Activated CD8-positive, alpha-beta memory T cell treated with anti-CD3 and anti-CD28 coated beads, Interleukin-2, amount 10 ng/mL, durations not matched to agents 7 days and 5 days (primary cell): ENCODE measurements around the gene NCOR1. TPM values are rescaled to one million over a fixed set of nuclear protein-coding genes. Genes with fewer than 3 reads are reported as not detected.
A peak's percentile ranks its signal among the peaks of the same experiment; 100 is the strongest.
"Not testable (repeated sequence)": the region's sequence is repeated elsewhere in the genome, so short reads cannot be mapped to it uniquely, and the experiment has no call there.

Experiments used
- ATAC-seq: fragments of 150-1000 bp; cut with Tn5 transposase; one replicate; pipeline ENCODE4 v1.10.0; 2021; ENCODE audit warnings: moderate library complexity
- CTCF ChIA-PET: fragments of 350-600 bp; sonication (Branson Sonifier 250); formaldehyde crosslinking; loops from one replicate; lab custom pipeline; 2021; ENCODE audit warnings: antibody characterized with exemption; lab: Charles Lee
- DNase-seq: peaks from one replicate; pipeline ENCODE4 v3.0.0-alpha.2; 2020
- H3K27ac Mint-ChIP-seq: one replicate; pipeline ENCODE4 v1.8.0; 2021; ENCODE audit warnings: mild to moderate bottlenecking, mixed read lengths
- H3K27me3 Mint-ChIP-seq: one replicate; pipeline ENCODE4 v1.8.0; 2021; ENCODE audit warnings: mixed read lengths
- H3K36me3 Mint-ChIP-seq: one replicate; pipeline ENCODE4 v1.8.0; 2021; ENCODE audit warnings: mild to moderate bottlenecking, mixed read lengths
- H3K4me1 Mint-ChIP-seq: one replicate; pipeline ENCODE4 v1.8.0; 2021; ENCODE audit warnings: mixed read lengths
- H3K4me3 Mint-ChIP-seq: one replicate; pipeline ENCODE4 v1.8.0; 2021; ENCODE audit warnings: mild to moderate bottlenecking, moderate library complexity, mixed read lengths
- H3K9me3 Mint-ChIP-seq: one replicate; pipeline ENCODE4 v1.8.0; 2022; ENCODE audit warnings: low read depth, mixed read lengths
- total RNA-seq, 2 experiments: library from RNA; stranded (reverse); gene quantifications; one replicate each; pipeline ENCODE4 v1.2.3, GENCODE V29; 2021

NCOR1 gene
- total RNA-seq, 2 experiments from 2014 or later, result 166 to 175 TPM

DNA sequence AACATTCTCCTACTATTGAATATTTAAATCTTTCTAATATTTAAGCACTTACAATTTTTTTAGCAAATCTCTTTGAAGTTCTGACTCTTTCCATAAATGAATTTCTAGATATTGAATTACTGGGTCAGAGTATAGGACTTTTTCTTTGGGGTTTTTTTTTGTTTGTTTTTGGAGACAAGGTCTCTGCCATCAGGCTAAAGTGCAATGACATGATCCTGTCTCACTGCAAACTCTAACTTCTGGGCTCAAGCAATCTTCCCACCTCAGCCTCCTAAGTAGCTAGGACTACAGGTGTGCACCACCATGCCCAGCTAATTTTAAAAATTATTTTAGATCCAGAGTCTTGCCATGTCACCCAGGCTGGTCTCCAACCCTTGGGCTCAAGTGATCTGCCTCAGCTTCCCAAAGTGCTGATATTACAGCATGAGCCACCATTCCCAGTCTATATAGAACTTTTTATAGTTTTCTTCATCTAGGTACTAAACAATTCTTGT lies 26.6 kb upstream of the NCOR1 start:
- no peak for ATAC-seq
- Mint-ChIP-seq H3K27me3 (no peaks in the 10 kb centered on the region), H3K27ac (no peak overlapping the region), H3K4me3 (no peak overlapping the region), H3K9me3 (no peaks in the 10 kb centered on the region), H3K4me1 (peaks cover 13% of the 10 kb centered on the region), H3K36me3 (peaks cover 3% of the 10 kb centered on the region)
- CTCF ChIA-PET, result no interaction called here
- no peak for DNase-seq

DNA sequence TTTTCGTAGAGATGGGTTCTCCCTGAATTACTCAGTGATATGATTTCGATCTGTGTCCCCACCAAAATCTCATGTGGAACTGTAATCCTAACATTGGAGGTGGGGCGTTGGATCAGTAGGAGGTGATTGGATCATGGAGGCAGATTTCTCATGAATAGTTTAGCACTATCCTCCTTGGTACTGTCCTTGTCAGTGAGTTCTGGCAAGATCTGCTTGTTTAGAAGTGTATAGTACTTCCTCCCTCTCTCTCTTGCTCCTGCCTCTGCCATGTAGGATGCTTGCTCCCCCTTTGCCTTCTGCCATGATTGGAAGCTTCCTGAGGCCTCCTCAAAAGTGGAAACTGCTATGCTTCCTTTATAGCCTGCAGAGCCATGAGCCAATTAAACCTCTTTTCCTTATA lies 24.6 kb upstream of the NCOR1 start:
- ATAC-seq (no peak), DNase-seq (no peak)
- Mint-ChIP-seq H3K36me3 (peaks cover 9% of the 10 kb centered on the region), H3K9me3 (no peaks in the 10 kb centered on the region), H3K4me3 (no peak overlapping the region), H3K27ac (no peak overlapping the region), H3K27me3 (no peaks in the 10 kb centered on the region), H3K4me1 (peaks cover 13% of the 10 kb centered on the region)
- CTCF ChIA-PET, result interaction anchor here (0.6 kb wide), 1 partner anchor 9 kb away, joined by 3 read pairs; no protein-coding TSS in a partner anchor

DNA sequence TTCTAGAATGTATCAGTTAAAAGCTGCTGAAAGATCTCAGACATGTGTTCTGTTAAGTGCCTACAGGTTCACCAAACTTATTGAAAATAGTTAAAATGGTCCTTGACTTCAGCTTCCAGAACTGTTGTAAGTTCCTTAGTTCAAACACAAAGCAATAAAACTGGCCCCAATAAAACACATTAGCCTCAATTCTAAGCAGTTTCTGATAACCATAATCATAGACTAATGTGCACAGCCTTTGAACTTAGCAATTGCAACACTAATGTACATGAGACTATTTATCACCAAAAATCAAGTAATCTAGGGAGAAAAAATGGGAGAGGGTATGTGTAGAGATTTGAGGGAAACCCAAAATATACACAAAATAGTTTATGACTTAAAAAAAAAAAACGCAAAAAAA lies 17.1 kb upstream of the NCOR1 start:
- Mint-ChIP-seq H3K4me3 (no peak overlapping the region), H3K27me3 (no peaks in the 10 kb centered on the region), H3K4me1 (peaks cover 15% of the 10 kb centered on the region), H3K27ac (no peak overlapping the region), H3K9me3 (no peaks in the 10 kb centered on the region), H3K36me3 (peaks cover 16% of the 10 kb centered on the region)
- ATAC-seq (no peak), DNase-seq (no peak)
- CTCF ChIA-PET, result no interaction called here

DNA sequence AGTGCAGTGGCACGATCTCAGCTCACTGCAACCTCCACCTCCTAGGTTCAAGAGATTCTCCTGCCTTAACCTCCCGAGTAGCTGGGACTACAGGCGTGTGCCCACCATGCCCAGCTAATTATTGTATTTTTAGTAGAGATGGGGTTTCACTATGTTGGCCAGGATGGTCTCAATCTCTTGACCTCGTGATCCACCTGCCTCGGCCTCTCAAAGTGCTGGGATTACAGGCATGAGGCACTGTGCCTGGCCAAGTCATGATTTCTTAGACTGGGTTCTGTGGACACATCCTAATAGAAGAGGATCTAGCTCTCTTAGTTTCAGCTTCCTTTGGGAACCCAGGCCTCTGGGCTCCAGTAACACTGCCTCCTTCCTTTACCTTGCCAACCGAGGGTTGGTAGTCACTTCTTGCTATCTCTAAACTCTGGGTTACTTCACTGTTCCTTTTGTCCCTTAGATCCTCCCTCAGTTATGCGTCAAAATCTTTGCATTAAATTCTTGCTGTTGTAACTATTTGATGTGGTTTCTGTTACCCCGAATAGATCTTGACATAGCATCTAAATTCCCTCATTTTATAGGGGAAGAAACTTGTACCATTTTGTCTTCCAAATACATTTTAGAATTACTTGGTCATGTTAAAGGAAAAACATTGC lies 14.7 kb upstream of the NCOR1 start:
- DNase-seq, H3K27me3 Mint-ChIP-seq, H3K9me3 Mint-ChIP-seq: not testable (repeated sequence)
- CTCF ChIA-PET, result interaction anchor here (0.9 to 1.7 kb wide), 6 partner anchors 8 to 134 kb away, joined by 3 to 5 read pairs (median 4); partner anchors contain the start of genes NCOR1 and PIGL
- Mint-ChIP-seq H3K4me1 (peaks cover 15% of the 10 kb centered on the region), H3K27ac (peak overlapping the region; percentile 87), H3K36me3 (peaks cover 12% of the 10 kb centered on the region), H3K4me3 (peak overlapping the region; percentile 60)
- ATAC-seq, result peak; percentile 22

DNA sequence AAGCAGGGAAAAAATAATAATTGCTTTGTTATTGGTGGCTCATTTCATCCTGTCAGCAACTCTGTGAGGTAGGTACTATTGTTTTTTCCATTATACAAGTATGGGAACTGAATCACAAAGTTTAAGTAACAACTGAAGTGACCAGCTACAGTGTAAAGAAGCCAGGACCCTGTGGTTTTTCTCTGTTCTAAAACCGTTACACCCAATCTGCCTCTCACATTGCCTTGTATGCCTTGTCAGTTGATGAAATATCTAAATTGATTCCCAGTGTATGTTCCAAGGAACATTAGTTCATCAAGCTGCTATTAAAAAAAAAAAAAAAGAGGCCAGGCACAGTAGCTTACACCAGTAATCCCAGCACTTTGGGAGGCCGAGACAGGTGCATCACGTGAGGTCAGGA lies 7.1 kb upstream of the NCOR1 start:
- no peak overlapping the region for H3K27ac Mint-ChIP-seq
- H3K27me3 Mint-ChIP-seq, result no peaks in the 10 kb centered on the region
- no peak for DNase-seq

DNA sequence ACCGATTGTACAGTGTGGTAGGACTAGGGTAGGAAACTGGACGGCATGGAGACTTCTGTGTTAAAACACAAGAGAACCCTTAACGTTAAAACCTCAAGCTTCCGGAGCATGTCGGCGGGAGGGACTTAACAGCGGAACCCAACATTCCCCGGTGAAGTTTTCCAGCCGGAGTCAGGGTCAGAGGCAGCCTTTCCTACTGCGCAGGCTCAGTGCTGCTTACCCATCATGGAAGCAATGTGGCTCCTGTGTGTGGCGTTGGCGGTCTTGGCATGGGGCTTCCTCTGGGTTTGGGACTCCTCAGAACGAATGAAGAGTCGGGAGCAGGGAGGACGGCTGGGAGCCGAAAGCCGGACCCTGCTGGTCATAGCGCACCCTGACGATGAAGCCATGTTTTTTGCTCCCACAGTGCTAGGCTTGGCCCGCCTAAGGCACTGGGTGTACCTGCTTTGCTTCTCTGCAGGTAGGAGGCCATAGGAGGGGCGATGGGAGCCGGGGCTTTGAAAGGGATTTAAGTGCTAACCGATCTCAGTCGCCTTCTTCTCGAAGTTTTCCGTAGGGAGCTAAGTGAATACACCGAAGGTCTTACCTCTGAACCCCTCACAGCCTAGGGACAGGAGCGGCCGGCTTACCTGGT lies 1.8 kb upstream of the NCOR1 start, which contains the start of gene PIGL:
TSS of gene PIGL (plus strand) at position 209 of the 634 bp plus-strand sequence. CDS start at position 226, 17 bp downstream.
- Mint-ChIP-seq H3K27me3 (no peaks in the 10 kb centered on the region), H3K4me3 (peak within 1 kb of the TSS; percentile 94), H3K9me3 (no peaks in the 10 kb centered on the region), H3K36me3 (peaks cover 4% of the 10 kb centered on the region), H3K4me1 (peaks cover 31% of the 10 kb centered on the region), H3K27ac (peak within 1 kb of the TSS; percentile 95)
- DNase-seq (peak; percentile 91), ATAC-seq (peak; percentile 46)
- CTCF ChIA-PET, result interaction anchor here (0.7 to 1.6 kb wide), 5 partner anchors 9 to 126 kb away, joined by 3 to 8 read pairs (median 5); no protein-coding TSS in a partner anchor

More for the DNA sequence above, 7.1 kb upstream of the NCOR1 start:
- ATAC-seq, result no peak
- Mint-ChIP-seq H3K36me3 (peaks cover 3% of the 10 kb centered on the region), H3K4me1 (peaks cover 6% of the 10 kb centered on the region), H3K9me3 (no peaks in the 10 kb centered on the region), H3K4me3 (no peak overlapping the region)
- CTCF ChIA-PET, result interaction anchor here (1.2 kb wide), 1 partner anchor 8 kb away, joined by 4 read pairs; no protein-coding TSS in a partner anchor

DNA sequence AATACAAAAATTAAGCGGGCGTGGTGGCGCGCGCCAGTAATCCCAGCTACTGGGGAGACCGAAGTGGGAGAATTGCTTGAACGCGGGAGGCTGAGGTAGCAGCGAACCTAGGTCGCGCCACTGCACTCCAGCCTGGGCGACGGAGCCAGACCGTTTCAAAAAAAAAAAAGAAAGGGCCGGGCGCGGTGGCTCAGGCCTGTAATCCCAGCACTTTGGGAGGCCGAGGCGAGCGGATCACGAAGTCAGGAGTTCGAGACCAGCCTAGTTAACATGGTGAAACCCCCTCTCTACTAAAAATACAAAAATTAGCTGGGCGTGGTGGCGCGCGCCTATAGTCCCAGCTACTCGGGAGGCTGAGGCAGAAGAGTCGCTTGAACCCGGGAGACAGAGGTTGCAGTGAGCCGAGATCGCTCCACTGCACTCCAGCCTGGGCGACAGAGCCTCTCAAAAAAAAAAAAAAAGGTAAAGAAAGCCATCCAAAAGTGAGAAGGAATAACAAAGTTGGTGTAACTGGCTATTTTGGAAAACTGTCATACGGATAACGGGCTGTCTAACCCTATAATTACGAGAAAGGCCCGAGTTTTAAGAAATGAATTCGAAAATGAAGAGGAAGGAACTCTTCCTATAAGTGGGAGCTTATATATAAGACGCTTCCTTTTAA lies 1.1 kb upstream of the NCOR1 start:
- Mint-ChIP-seq H3K4me1 (peaks cover 36% of the 10 kb centered on the region), H3K4me3 (peak overlapping the region; percentile 94), H3K27ac (peak overlapping the region; percentile 95)
- not testable (repeated sequence) for DNase-seq, H3K9me3 Mint-ChIP-seq, H3K36me3 Mint-ChIP-seq, H3K27me3 Mint-ChIP-seq, ATAC-seq
- CTCF ChIA-PET, result interaction anchor here (0.6 to 1.6 kb wide), 9 partner anchors 10 to 190 kb away, joined by 3 to 8 read pairs (median 5); partner anchors contain the start of gene UBB

DNA sequence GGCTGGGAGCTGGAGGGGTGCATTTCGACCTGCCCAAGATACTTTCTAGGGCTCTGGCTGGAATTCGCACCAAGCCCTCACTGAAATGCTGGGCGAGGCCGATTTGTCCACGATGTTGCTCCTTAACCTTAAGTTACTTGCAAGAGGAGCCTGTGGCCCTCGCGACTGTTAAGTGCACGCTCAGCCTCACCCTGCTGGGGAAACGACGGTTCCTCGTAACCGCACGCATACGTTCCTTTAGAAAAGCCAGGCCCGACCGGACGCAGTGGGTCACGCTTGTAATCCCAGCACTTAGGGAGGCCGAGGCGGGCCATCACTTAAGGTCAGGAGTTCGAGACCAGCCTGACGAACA lies 607 bp upstream of the NCOR1 start:
- Mint-ChIP-seq H3K9me3 (no peaks in the 10 kb centered on the region), H3K27ac (peak overlapping the region; percentile 84), H3K4me1 (peaks cover 37% of the 10 kb centered on the region), H3K27me3 (no peaks in the 10 kb centered on the region), H3K36me3 (peaks cover 4% of the 10 kb centered on the region), H3K4me3 (peak overlapping the region; percentile 94)
- ATAC-seq, result no peak
- DNase-seq, result peak; percentile 69
- CTCF ChIA-PET, result interaction anchor here (0.5 to 1.6 kb wide), 8 partner anchors 14 to 373 kb away, joined by 3 to 5 read pairs (median 3); partner anchors contain the start of gene UBB

DNA sequence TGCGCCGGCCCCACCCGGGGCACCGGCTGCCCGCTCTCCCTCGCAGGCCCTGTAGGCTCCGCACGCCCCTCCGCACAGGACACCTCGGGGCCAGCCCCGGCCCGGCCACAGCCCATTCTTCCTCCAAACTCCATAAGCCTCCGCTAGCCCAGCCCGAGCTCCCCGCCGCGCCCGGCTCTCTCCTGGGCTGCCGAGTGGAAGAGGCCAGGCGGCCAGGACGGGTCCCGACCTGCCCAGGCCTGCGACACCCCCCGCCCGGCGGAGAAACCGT lies 397 bp downstream of the NCOR1 start:
- ATAC-seq, result peak; percentile 38
- H3K4me3 Mint-ChIP-seq, result peak overlapping the region; percentile 94
- CTCF ChIA-PET, result interaction anchor here (0.5 to 1.6 kb wide), 9 partner anchors 15 to 374 kb away, joined by 3 to 5 read pairs (median 3); partner anchors contain the start of genes CENPV and UBB
- no peaks in the 10 kb centered on the region for H3K9me3 Mint-ChIP-seq
- DNase-seq, result peak; percentile 64
- H3K27ac Mint-ChIP-seq, result peak overlapping the region; percentile 81
- no peaks in the 10 kb centered on the region for H3K27me3 Mint-ChIP-seq
- peaks cover 37% of the 10 kb centered on the region for H3K4me1 Mint-ChIP-seq
- peaks cover 4% of the 10 kb centered on the region for H3K36me3 Mint-ChIP-seq

DNA sequence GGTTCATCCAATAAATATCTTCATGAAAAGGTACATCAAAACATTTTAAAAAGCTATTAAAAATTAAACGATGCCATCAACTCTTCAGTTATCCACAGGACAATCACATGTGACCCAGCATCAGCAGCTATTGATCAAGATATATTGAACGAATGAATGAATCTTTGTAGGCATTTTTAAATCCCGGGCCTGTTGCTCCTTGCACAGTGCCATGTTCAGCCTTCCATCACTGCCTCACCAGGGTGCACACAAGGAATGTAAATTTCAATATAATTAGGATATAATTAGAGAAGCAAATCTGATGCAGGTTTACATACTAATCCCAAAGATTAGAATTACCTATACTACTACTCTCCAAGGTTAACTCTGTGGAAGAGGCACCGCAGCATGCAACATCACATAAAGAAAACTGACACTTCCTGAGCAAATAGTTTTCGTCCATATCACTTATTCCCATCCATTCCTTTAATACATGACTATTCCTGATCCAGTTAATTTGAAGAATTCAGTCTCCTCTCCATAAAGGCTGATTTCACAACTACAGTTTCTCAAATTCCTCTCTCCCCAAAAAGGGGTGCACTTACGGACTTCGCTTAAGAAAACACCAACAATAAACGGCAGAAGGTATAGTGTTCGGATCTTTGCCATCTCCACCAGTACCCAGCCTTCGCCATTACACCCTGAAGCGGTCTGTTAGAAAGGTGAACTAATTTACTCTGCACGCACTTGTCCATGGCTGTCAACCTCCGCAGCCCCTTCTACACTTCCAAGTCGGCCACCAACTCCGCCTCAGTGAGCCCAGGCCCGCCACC lies 938 bp downstream of the NCOR1 start:
- H3K9me3 Mint-ChIP-seq, result no peaks in the 10 kb centered on the region
- CTCF ChIA-PET, result interaction anchor here (1.0 to 1.6 kb wide), 6 partner anchors 16 to 375 kb away, joined by 3 to 5 read pairs (median 4); partner anchors contain the start of gene CENPV
- ATAC-seq (no peak), DNase-seq (no peak)
- peaks cover 4% of the 10 kb centered on the region for H3K36me3 Mint-ChIP-seq
- H3K27ac Mint-ChIP-seq, result peak overlapping the region; percentile 81
- no peaks in the 10 kb centered on the region for H3K27me3 Mint-ChIP-seq
- H3K4me1 Mint-ChIP-seq, result peaks cover 37% of the 10 kb centered on the region
- H3K4me3 Mint-ChIP-seq, result peak overlapping the region; percentile 94

DNA sequence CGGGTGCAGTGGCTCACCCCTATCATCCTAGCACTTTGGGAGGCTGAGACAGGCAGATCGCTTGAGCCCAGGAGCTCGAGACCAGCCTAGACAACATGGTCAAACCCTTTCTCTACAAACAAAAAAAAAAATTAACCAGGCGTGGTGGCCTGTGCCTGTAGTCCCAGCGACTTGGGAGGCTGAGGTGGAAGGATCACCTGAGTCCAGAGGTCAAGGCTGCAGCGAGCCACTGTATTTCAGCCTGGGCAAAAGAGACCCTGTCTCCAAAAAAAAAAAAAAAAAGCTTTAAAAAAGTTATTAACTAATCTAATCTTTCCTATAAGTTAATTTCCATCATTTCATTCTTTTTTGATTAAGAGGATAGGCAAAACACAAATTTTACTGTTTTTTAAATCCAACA lies 2.5 kb downstream of the NCOR1 start:
- Mint-ChIP-seq H3K9me3 (no peaks in the 10 kb centered on the region), H3K27me3 (no peaks in the 10 kb centered on the region), H3K4me3 (no peak overlapping the region), H3K36me3 (peaks cover 4% of the 10 kb centered on the region), H3K4me1 (peaks cover 32% of the 10 kb centered on the region), H3K27ac (no peak overlapping the region)
- no peak for DNase-seq
- no peak for ATAC-seq
- CTCF ChIA-PET, result interaction anchor here (1.4 kb wide), 1 partner anchor 73 kb away, joined by 4 read pairs; no protein-coding TSS in a partner anchor

DNA sequence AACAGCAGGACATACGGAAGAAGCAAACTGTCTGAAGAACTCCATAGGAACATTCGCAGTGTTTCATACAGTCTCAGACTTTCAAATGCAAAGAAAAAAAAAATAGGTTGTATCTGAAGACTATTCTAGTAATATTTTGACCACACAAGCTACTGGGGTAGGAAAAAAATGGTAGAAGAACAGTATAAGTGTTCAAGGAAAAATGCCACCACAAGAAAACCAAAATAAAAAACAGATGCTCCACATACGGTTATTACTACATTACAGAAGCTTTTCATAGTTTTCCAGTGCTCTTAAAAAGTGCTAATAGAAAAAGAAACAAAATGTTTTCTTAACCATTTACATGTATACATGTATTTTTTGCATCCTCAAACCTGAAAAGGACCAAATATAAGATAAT lies 3.7 kb downstream of the NCOR1 start:
- Mint-ChIP-seq H3K4me1 (peaks cover 29% of the 10 kb centered on the region), H3K36me3 (peaks cover 6% of the 10 kb centered on the region)

More for the DNA sequence above, 3.7 kb downstream of the NCOR1 start:
- Mint-ChIP-seq H3K4me3 (no peak overlapping the region), H3K27ac (no peak overlapping the region), H3K9me3 (no peaks in the 10 kb centered on the region), H3K27me3 (no peaks in the 10 kb centered on the region)
- CTCF ChIA-PET, result no interaction called here
- ATAC-seq (no peak), DNase-seq (no peak)
